ENCODE data around the gene HINT2. TPM values are rescaled to one million over a fixed set of nuclear protein-coding genes. Genes with fewer than 3 reads are reported as not detected.

Gene HINT2
- total RNA-seq, 1 experiment from 2014 or later, result 72.7 TPM

DNA sequence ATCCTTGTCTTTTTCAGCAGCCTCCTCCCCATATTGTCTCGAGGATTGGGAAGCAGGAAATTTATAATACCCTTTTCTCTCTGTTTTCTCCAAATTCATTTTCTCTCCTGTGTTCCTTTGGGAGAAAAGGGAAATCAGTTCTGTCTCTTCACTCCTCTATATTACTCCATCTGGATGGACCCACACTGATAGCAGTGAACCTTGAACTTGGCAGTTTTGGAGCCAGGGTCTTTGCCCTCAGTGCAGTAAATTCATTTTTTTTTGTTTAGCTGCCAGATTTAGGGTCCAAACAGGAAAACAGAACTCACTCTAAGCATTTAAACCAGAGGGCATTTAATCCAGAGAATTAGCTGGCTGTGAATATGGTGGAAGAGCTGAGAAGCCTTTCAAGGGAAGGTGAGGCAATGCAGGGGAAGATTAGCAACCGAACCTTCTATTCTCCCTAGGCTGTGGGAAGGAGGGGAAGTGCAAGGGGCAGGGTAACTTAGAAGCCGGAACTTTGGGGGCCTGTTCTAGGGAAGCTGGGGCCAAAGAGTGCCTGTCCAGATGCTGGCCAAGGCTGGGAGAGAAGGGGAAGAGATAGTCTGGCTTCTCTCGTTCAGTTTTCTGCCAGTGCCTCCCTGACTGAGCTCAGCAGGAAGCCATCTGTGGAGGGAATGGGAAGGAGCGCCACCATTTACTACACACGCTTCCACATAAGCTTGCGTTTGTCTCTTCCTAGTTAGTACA, 39.8 kb downstream of the HINT2 start:
- no peak for DNase-seq (ENCODE audit: low read depth)

- DNase-seq (ENCODE audit: low read depth), result no peak
Measured at GRCh38 chr9:35771943-35772342, 42.9 kb downstream of the HINT2 start.

DNA sequence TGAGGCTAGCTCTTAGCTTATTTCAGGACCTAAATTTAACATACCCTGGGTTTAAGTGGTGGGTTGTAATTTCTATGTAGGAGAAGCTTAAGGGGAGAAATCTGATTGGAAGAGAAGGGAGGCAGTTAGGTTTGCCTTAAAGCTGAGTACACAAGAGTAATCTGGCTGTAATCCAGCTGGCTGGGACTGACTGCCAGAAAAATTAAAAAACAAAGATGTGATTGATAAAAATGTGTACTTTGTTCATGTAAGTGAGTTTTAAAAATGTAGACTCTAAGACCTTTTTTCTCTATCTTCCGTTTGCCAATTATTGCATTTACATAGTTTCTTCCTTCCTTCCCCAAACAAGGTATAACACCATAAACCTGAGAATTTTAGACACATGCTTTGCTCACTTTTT, 43.3 kb downstream of the HINT2 start:
- DNase-seq (ENCODE audit: low read depth), result no peak

DNA sequence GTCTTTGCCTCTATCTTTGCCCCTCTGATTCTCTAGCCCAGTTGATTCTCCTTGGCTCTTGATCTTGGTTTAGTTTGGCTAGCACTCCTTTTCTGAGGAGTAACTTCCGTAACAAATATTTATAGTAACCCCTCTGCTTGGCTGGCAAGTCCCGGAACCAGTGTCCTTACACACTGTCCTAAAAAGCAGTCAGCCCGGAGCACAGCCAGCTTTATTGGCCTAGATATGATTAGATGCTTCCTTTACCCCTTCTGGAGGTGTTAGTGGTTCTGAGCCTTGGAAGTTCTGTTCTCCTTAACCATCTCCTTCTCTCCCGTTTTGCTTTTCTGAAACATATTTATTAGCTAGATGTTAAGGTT, 43.8 kb downstream of the HINT2 start:
- DNase-seq (ENCODE audit: low read depth), result no peak

GRCh38 chr9:35769763-35770162, 45.1 kb downstream of the HINT2 start:
- no peak for DNase-seq (ENCODE audit: low read depth)

- DNase-seq (ENCODE audit: low read depth), result no peak
Measured at GRCh38 chr9:35767458-35767857, 47.4 kb downstream of the HINT2 start.

DNA sequence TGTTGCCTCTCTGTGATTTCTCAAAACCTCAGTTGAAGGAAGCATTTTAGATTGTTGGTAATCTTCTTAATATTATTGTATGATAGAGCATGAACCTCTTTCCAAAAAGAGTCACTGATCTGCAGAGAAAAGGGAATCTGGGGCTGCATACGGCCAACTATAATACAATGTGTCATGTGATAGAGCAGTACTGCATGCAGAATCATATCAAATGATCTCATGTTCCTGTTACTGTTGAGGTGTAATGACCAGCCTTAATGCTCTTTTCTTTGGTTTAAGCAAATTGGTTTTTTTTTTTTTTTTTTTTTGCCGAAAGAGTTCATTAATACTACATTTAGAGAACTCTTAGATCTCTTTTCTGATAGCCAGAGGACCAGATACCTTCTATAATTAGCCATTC, 47.8 kb downstream of the HINT2 start:
- no peak for DNase-seq (ENCODE audit: low read depth)

DNA sequence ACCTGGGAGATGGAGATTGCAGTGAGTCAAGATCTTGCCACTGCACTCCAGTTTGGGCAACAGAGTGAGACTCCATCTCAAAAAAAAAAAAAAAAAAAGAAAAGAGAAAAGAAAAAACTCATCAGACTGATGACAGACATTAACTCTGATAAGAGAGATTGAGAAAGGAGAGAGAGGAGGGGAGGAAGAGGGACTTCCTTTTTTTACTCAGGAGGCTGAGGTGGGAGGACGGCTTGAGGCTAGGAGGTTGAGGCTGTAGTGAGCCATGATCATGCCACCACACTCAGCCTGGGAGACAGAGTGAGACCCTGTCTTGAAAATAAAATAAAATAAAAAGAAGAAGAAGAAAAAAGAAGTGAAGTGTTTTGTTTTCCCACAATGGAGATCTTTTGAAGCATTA, 51.0 kb downstream of the HINT2 start:
- no peak for DNase-seq (ENCODE audit: low read depth)

- DNase-seq (ENCODE audit: low read depth), result no peak
Measured at GRCh38 chr9:35763181-35763580, 51.7 kb downstream of the HINT2 start.

Other genes with a start within 250 kb of the HINT2 start
- 6.1 and 9.4 TPM in 2 replicates for gene TESK1, start 209.8 kb downstream of the HINT2 start, total RNA-seq (2014; rRNA removed; shearing (Covaris generic))
- 1.7 TPM in 1 of 2 replicates, not detected in the other for gene CD72, start 196.6 kb downstream of the HINT2 start, total RNA-seq (2014; rRNA removed; shearing (Covaris generic))
- not detected in 2 replicates for gene SIT1, start 164.1 kb downstream of the HINT2 start, total RNA-seq (2014; rRNA removed; shearing (Covaris generic))
- 3,813 and 4,416 TPM in 2 replicates for gene RMRP, start 157.0 kb downstream of the HINT2 start, total RNA-seq (2014; rRNA removed; shearing (Covaris generic))
- 8.6 and 9.5 TPM in 2 replicates for gene CCDC107, start 156.8 kb downstream of the HINT2 start, total RNA-seq (2014; rRNA removed; shearing (Covaris generic))
- 2.9 and 4.2 TPM in 2 replicates for gene ARHGEF39, start 149.8 kb downstream of the HINT2 start, total RNA-seq (2014; rRNA removed; shearing (Covaris generic))
- gene CA9, start 141.1 kb downstream of the HINT2 start, total RNA-seq (2014; rRNA removed; shearing (Covaris generic)), result 0.42 TPM in 1 of 2 replicates, not detected in the other
- 793 and 977 TPM in 2 replicates for gene TPM2, start 125.1 kb downstream of the HINT2 start, total RNA-seq (2014; rRNA removed; shearing (Covaris generic))
- gene TLN1, start 82.8 kb downstream of the HINT2 start, total RNA-seq (2014; rRNA removed; shearing (Covaris generic)), result 173 and 190 TPM in 2 replicates
- gene CREB3, start 82.4 kb downstream of the HINT2 start, total RNA-seq (2014; rRNA removed; shearing (Covaris generic)), result 97.9 and 104 TPM in 2 replicates
- gene GBA2, start 65.8 kb downstream of the HINT2 start, total RNA-seq (2014; rRNA removed; shearing (Covaris generic)), result 23.6 and 24.8 TPM in 2 replicates
- 11.7 and 16.3 TPM in 2 replicates for gene RGP1, start 65.8 kb downstream of the HINT2 start, total RNA-seq (2014; rRNA removed; shearing (Covaris generic))
- 0.21 and 0.51 TPM in 2 replicates for gene MSMP, start 60.8 kb downstream of the HINT2 start, total RNA-seq (2014; rRNA removed; shearing (Covaris generic))
- 2.1 and 3.4 TPM in 2 replicates for gene NPR2, start 23.5 kb downstream of the HINT2 start, total RNA-seq (2014; rRNA removed; shearing (Covaris generic))
- gene SPAG8, start 2.8 kb downstream of the HINT2 start, total RNA-seq (2014; rRNA removed; shearing (Covaris generic)), result 0.57 and 0.65 TPM in 2 replicates
- not detected in 2 replicates for gene FAM221B, start 13.7 kb upstream of the HINT2 start, total RNA-seq (2014; rRNA removed; shearing (Covaris generic))
- gene TMEM8B, start 14.2 kb upstream of the HINT2 start, total RNA-seq (2014; rRNA removed; shearing (Covaris generic)), result 1.1 and 2.0 TPM in 2 replicates
- not detected in 2 replicates for gene OR13J1, start 55.4 kb upstream of the HINT2 start, total RNA-seq (2014; rRNA removed; shearing (Covaris generic))
- 1.8 and 3.5 TPM in 2 replicates for gene HRCT1, start 91.2 kb upstream of the HINT2 start, total RNA-seq (2014; rRNA removed; shearing (Covaris generic))
- 0.06 TPM in 1 of 2 replicates, not detected in the other for gene SPAAR, start 94.4 kb upstream of the HINT2 start, total RNA-seq (2014; rRNA removed; shearing (Covaris generic))
- not detected in 2 replicates for gene OR2S2, start 143.1 kb upstream of the HINT2 start, total RNA-seq (2014; rRNA removed; shearing (Covaris generic))
- 6.2 and 7.6 TPM in 2 replicates for gene RECK, start 221.9 kb upstream of the HINT2 start, total RNA-seq (2014; rRNA removed; shearing (Covaris generic))

Data from Daoy (cell line).